Purkinje cell (primary cell): ENCODE results near the gene HSF2. TPM values are rescaled to one million over a fixed set of nuclear protein-coding genes. Genes with fewer than 3 reads are reported as not detected.

Source experiments
- polyA plus RNA-seq: library from polyadenylated mRNA; unstranded; fragments of >200 nt; fragmentation: Nextera tagmentation; gene quantifications from 2 replicates; pipeline ENCODE4 v1.2.1, GENCODE V29; 2014

The HSF2 gene, protein sequence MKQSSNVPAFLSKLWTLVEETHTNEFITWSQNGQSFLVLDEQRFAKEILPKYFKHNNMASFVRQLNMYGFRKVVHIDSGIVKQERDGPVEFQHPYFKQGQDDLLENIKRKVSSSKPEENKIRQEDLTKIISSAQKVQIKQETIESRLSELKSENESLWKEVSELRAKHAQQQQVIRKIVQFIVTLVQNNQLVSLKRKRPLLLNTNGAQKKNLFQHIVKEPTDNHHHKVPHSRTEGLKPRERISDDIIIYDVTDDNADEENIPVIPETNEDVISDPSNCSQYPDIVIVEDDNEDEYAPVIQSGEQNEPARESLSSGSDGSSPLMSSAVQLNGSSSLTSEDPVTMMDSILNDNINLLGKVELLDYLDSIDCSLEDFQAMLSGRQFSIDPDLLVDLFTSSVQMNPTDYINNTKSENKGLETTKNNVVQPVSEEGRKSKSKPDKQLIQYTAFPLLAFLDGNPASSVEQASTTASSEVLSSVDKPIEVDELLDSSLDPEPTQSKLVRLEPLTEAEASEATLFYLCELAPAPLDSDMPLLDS
- 23.6 and 27.2 TPM in 2 replicates for polyA plus RNA-seq

DNA sequence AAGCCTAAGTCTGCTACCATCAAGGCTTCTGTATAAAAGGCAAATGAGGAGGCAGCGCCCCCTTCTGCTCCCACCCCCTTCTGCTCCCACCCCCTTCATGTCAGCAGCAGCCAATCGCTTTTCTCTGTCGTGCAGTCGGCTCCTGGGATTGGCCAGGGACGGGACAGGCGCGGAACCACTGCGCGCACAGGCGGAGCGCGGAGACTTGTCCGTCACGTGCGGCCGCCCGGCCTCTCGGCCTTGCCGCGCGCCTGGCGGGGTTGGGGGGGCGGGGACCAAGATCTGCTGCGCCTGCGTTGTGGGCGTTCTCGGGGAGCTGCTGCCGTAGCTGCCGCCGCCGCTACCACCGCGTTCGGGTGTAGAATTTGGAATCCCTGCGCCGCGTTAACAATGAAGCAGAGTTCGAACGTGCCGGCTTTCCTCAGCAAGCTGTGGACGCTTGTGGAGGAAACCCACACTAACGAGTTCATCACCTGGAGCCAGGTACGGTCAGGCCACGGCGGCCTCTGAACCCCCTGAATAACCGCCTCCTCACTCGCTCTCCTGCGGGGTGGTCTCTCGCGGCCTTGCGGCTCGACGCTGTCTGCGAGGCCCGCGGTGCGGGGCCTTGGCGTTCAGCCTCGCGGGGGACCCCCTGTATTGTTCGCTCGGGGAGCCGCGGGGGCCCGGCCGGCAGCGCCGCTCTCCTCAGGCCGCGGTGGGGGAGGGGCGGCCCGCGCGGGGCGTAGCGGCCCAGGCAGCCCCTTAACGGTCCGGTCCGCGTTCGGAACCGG is at the start of gene HSF2:
HSF2 (plus strand) TSS at position 305 of the 773 bp plus-strand sequence; CDS start at position 391, 86 bp downstream.

DNA sequence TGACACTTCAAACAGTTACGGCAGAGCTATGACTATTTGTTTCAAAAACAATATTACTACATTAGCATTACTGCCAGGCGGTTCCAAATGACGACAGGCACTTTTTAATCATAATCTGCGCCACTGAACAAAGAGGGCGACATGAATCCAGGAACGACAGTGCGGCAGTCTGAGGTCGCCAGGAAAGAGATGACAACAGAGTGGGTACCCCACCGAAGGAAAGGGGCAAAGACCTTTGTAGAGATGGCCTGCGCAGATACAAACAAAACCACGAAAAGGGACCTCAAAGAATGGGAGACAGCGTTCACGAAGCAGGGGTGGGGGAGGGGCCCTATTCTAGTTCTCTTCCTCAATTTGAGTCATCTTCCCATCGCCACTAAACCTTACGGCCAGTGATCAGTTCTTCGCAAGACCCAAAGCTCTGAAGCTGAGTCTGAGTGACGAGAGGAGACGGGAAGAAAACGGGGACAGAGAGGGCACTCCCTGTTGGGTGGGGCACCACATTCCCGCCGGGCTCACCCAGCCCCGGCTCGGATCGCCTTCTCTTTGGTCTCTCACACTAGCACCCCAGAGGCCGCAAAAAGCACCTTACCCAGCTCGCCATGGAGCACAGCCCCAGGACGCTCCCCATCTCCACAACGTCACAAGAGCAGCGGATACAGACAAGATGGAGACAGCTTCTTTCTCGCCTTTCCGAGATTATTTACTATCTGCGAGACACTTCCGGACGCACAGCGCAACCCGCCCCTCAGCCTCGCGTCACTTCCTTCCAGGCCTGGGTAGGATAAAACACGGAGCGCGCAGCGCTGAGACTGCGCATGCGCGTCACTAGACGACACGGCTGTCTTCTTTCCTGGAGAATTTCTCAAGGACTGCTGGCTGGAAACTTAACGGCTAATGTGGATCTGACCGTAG is 71.9 kb downstream of the HSF2 start, which contains the start of gene SERINC1:
SERINC1 (minus strand) TSS at position 701 of the 915 bp plus-strand sequence; CDS start at position 631, 70 bp downstream.

Other genes starting within 250 kb of the HSF2 start
- 529 and 584 TPM in 2 replicates for gene SERINC1, start 72.2 kb downstream of the HSF2 start, polyA plus RNA-seq
- 131 and 177 TPM in 2 replicates for gene PKIB, start 210.8 kb downstream of the HSF2 start, polyA plus RNA-seq